Endothelial cell of umbilical vein (primary cell): ENCODE measurements around the gene NR2F6.

ENCODE experiments used
- CTCF ChIP-seq, 2 donors: IDR thresholded peaks; 1 replicate in 1 of 2; 2 replicates in 1 of 2; pipeline ENCODE4 v1.5.1; 2011; ENCODE audit warnings: low read length in 2 of 2, mild to moderate bottlenecking in 2 of 2, moderate library complexity in 2 of 2, control low read depth in 1 of 2, inconsistent platforms in 1 of 2, low read depth in 1 of 2; ENCODE audit not compliant: insufficient read depth in 1 of 2; ENCODE audit errors: extremely low read depth in 1 of 2
- EZH2 ChIP-seq: IDR thresholded peaks from 2 replicates; pipeline ENCODE4 v1.6.1; 2012; ENCODE audit warnings: borderline replicate concordance, low read depth, mild to moderate bottlenecking, moderate library complexity, low read length, inconsistent platforms; ENCODE audit not compliant: severe bottlenecking
- GATA2 ChIP-seq: IDR thresholded peaks from 2 replicates; pipeline ENCODE4 v1.7.0; 2011; ENCODE audit warnings: low read depth, mild to moderate bottlenecking, moderate library complexity, mixed read lengths, low read length; ENCODE audit not compliant: insufficient read length, insufficient read depth
- POLR2A ChIP-seq: IDR thresholded peaks from 2 replicates; pipeline ENCODE4 v1.6.1; 2012; ENCODE audit warnings: low read depth, mild to moderate bottlenecking, control low read depth, low read length

GRCh38 chr19:17294051-17294891 lies 48.6 kb upstream of the NR2F6 start:
- TF ChIP-seq CTCF (IDR thresholded peaks at IDR 0.05; ENCODE audit: extremely low read depth in 1 of 2, insufficient read depth in 1 of 2, low read depth in 1 of 2, low read length in 2 of 2) (no peak), EZH2 (no peak), GATA2 (no peak), POLR2A (no peak)
